Subcutaneous adipose tissue (tissue), 4 donors: ENCODE results near the gene TPI1. TPM values are rescaled to one million over a fixed set of nuclear protein-coding genes. Genes with fewer than 3 reads are reported as not detected.

ENCODE experiments used
- CTCF ChIP-seq: fragments of 450-650 bp; IDR thresholded peaks from one replicate; pipeline ENCODE4 v1.5.1; 2016; ENCODE audit warnings: low read depth, mild to moderate bottlenecking, control low read depth, antibody characterized with exemption, moderate library complexity
- total RNA-seq, 4 donors: library from RNA; depleted of rRNA; stranded (reverse); fragments of >200 nt; gene quantifications; one replicate each; pipeline ENCODE4 v1.1.0, GENCODE V29; 2016

Gene TPI1
- total RNA-seq, 4 donors from 2014 or later, result 207 to 328 (median 256) TPM

- TF ChIP-seq CTCF, result no peak
Observed at GRCh38 chr12:6883252-6883651, 15.9 kb downstream of the TPI1 start.

- TF ChIP-seq CTCF, result no peak
Observed at GRCh38 chr12:6883683-6884082, 16.4 kb downstream of the TPI1 start.

- no peak for TF ChIP-seq CTCF
Observed at GRCh38 chr12:6884539-6884938, 17.2 kb downstream of the TPI1 start.

GRCh38 chr12:6887460-6887859, 20.1 kb downstream of the TPI1 start:
- TF ChIP-seq CTCF, result no peak

DNA sequence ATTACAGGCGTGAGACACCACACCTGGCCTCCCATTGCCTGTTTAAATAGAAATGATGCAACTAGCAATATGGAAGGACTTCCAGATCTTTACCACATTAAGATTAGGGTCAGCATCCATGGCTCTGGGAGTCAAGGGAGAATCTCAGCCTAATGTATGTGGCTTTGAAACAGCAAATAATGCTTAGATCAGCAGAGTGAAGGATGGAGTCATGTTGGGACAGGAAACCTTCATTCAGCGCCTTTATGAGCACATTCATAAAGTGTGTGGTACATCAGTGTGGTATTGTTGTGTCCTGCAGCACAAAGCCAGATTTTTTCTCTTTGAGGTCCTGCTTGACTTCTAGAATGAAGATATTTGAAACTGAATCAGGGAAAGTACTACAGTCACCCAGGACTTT, 21.0 kb downstream of the TPI1 start:
- TF ChIP-seq CTCF, result no peak

DNA sequence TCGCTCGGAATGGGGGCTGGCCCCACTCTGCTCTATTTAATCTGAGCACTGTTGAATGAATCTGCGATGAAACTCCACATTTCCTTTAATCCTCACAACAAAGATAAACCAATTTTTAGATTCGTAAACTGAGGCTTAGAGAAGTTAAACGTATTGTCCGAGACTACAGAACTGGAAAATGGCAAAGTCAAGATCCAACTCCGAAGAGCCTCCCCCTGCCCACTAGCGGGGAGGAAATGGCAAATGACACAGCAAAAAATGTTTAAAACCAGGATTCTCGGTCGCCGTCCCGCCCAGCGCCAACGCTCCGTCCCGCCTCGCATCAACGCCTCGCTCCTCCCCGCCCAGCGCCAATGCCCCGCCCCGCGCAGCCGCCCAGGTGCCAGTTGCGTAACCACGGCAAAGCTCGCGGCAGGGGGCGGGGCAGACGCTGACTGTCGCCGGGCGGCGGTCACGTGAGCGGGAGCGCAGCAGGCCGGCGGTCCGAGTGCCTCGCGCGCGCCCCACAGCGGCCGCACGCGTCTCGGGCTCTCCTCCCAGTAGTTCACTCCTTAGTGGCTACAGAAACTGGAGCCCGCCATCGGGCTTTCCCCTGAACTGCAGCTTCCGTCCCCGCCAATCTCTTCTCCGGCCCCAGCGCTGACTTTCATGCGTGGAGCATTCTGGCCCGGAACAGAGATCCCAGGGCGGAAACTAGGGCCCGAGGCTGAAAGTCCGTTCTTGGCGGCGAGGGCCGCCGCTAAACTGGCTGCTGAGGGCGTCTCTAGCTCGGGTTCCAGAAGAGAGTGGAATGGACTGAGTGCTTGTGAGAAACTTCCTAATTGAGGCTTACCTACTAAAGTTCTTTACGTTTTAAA, 23.7 kb downstream of the TPI1 start:
- no peak for TF ChIP-seq CTCF

- no peak for TF ChIP-seq CTCF
Observed at GRCh38 chr12:6891646-6892001, 24.3 kb downstream of the TPI1 start.
